NT2/D1 (cell line): ENCODE results near the gene ARHGEF16.

Experiments
- SUZ12 ChIP-seq: IDR thresholded peaks from 2 replicates; pipeline ENCODE4 v1.6.1; 2011; ENCODE audit not compliant: insufficient read length, insufficient read depth; ENCODE audit errors: extremely low read depth
- YY1 ChIP-seq: IDR thresholded peaks from 2 replicates; pipeline ENCODE4 v1.6.1; 2011; ENCODE audit not compliant: insufficient read length, insufficient read depth
- ZNF274 ChIP-seq: IDR thresholded peaks from 2 replicates; pipeline ENCODE4 v1.6.1; 2011; ENCODE audit warnings: mild to moderate bottlenecking, low read depth, low read length

GRCh38 chr1:3504151-3504821 is 49.8 kb downstream of the ARHGEF16 start:
- no peak for TF ChIP-seq SUZ12
- TF ChIP-seq ZNF274 = no peak
- no peak for TF ChIP-seq YY1
